ENCODE data around the gene PEX10.
A peak's percentile ranks its signal among the peaks of the same experiment; 100 is the strongest.

The PEX10 gene

GRCh38 chr1:2425892-2426291, 13.5 kb upstream of the PEX10 start:
- DNase-seq (ENCODE audit: low read depth in 2 of 2), result no peak

GRCh38 chr1:2422523-2422922, 10.2 kb upstream of the PEX10 start:
- DNase-seq (ENCODE audit: low read depth in 2 of 2), result no peak

- DNase-seq (ENCODE audit: low read depth in 2 of 2), result no peak
These were observed 7.1 kb upstream of the PEX10 start for GRCh38 chr1:2419416-2419815.

GRCh38 chr1:2418791-2419320, 6.5 kb upstream of the PEX10 start:
- no peak for DNase-seq (ENCODE audit: low read depth in 2 of 2)

GRCh38 chr1:2417833-2418225, 5.5 kb upstream of the PEX10 start:
- no peak for DNase-seq (ENCODE audit: low read depth in 2 of 2)

GRCh38 chr1:2417083-2417832, 4.9 kb upstream of the PEX10 start:
- no peak for DNase-seq (ENCODE audit: low read depth in 2 of 2)

- peak in 1 of 2 donors; percentile 24 for DNase-seq (ENCODE audit: low read depth in 2 of 2)
These were observed 4.0 kb upstream of the PEX10 start for GRCh38 chr1:2416403-2416802.

GRCh38 chr1:2415801-2416208, 3.4 kb upstream of the PEX10 start:
- peak in 1 of 2 donors; percentile 29 for DNase-seq (ENCODE audit: low read depth in 2 of 2)

- no peak for DNase-seq (ENCODE audit: low read depth in 2 of 2)
These were observed 3.0 kb upstream of the PEX10 start for GRCh38 chr1:2415337-2415736.

- peak; percentile 72 to 77 for DNase-seq (ENCODE audit: low read depth in 2 of 2)
These were observed 2.1 kb upstream of the PEX10 start for GRCh38 chr1:2414297-2414958.

- no peak for DNase-seq (ENCODE audit: low read depth in 2 of 2)
These were observed 1.3 kb upstream of the PEX10 start for GRCh38 chr1:2413495-2414296.

- DNase-seq (ENCODE audit: low read depth in 2 of 2), result no peak
These were observed 570 bp upstream of the PEX10 start for GRCh38 chr1:2412773-2413494.

GRCh38 chr1:2411801-2412394, 466 bp downstream of the PEX10 start:
- no peak for DNase-seq (ENCODE audit: low read depth in 2 of 2)

GRCh38 chr1:2409745-2410144, 2.6 kb downstream of the PEX10 start:
- DNase-seq (ENCODE audit: low read depth in 2 of 2), result no peak

GRCh38 chr1:2408859-2409276, 3.5 kb downstream of the PEX10 start:
- no peak for DNase-seq (ENCODE audit: low read depth in 2 of 2)

- DNase-seq (ENCODE audit: low read depth in 2 of 2), result no peak
These were observed 3.9 kb downstream of the PEX10 start for GRCh38 chr1:2408456-2408855.

- DNase-seq (ENCODE audit: low read depth in 2 of 2), result no peak
These were observed 4.4 kb downstream of the PEX10 start for GRCh38 chr1:2407991-2408275.

GRCh38 chr1:2407166-2407990, 5.0 kb downstream of the PEX10 start:
- no peak for DNase-seq (ENCODE audit: low read depth in 2 of 2)

- no peak for DNase-seq (ENCODE audit: low read depth in 2 of 2)
These were observed 5.8 kb downstream of the PEX10 start for GRCh38 chr1:2406451-2407041.

- no peak for DNase-seq (ENCODE audit: low read depth in 2 of 2)
These were observed 6.6 kb downstream of the PEX10 start for GRCh38 chr1:2405588-2406295.

Data from stimulated activated CD4-positive, alpha-beta T cell treated with anti-CD3 and anti-CD28 coated beads, Interleukin-1b, Interleukin-23, amount 100 ng/mL, for 4 hours (primary cell).